GM23248 (cell line): ENCODE results near the gene GABRG3. TPM values are rescaled to one million over a fixed set of nuclear protein-coding genes. Genes with fewer than 3 reads are reported as not detected.

Experiments
- DNase-seq: peaks from one replicate; pipeline ENCODE4 v3.0.0-alpha.2; 2015
- H2AFZ ChIP-seq: fragments of 200-600 bp; sonication (generic); 2 replicates; pipeline ENCODE4 v1.6.1; 2016; ENCODE audit warnings: antibody characterized with exemption
- H3F3A ChIP-seq: fragments of 200-600 bp; sonication (generic); 2 replicates; pipeline ENCODE4 v1.6.1; 2016; ENCODE audit warnings: mild to moderate bottlenecking, antibody characterized with exemption, mixed run types; ENCODE audit not compliant: insufficient read depth
- H3K27ac ChIP-seq: fragments of 200-600 bp; sonication (generic); 2 replicates; pipeline ENCODE4 v1.5.1; 2016; ENCODE audit warnings: mild to moderate bottlenecking
- H3K27me3 ChIP-seq: fragments of 200-600 bp; sonication (generic); replicated peaks from 2 replicates; pipeline ENCODE4 v1.6.1; 2016; ENCODE audit warnings: mild to moderate bottlenecking; ENCODE audit not compliant: insufficient read depth
- H3K36me3 ChIP-seq: fragments of 200-600 bp; sonication (generic); 2 replicates; pipeline ENCODE4 v1.6.1; 2016; ENCODE audit warnings: low read depth, mild to moderate bottlenecking
- H3K4me1 ChIP-seq: fragments of 200-600 bp; sonication (generic); 2 replicates; pipeline ENCODE4 v1.6.1; 2016; ENCODE audit warnings: mild to moderate bottlenecking; ENCODE audit not compliant: insufficient read depth
- H3K4me2 ChIP-seq: fragments of 200-600 bp; sonication (generic); one replicate; pipeline ENCODE4 v1.6.1; 2016; ENCODE audit warnings: mild to moderate bottlenecking; ENCODE audit not compliant: unreplicated experiment
- H3K4me3 ChIP-seq: fragments of 200-600 bp; sonication (generic); 2 replicates; pipeline ENCODE4 v1.5.1; 2016; ENCODE audit warnings: mild to moderate bottlenecking
- H3K79me2 ChIP-seq: fragments of 200-600 bp; sonication (generic); 2 replicates; pipeline ENCODE4 v1.6.1; 2016; ENCODE audit warnings: mild to moderate bottlenecking; ENCODE audit not compliant: insufficient read depth
- H3K9ac ChIP-seq: fragments of 200-600 bp; sonication (generic); 2 replicates; pipeline ENCODE4 v1.6.1; 2016; ENCODE audit warnings: mild to moderate bottlenecking
- H3K9me2 ChIP-seq: fragments of 200-600 bp; sonication (generic); 2 replicates; pipeline ENCODE4 v1.6.1; 2016; ENCODE audit warnings: mixed run types, mild to moderate bottlenecking, moderate library complexity; ENCODE audit not compliant: insufficient read depth
- H3K9me3 ChIP-seq: fragments of 200-600 bp; sonication (generic); one replicate; pipeline ENCODE4 v1.6.1; 2017; ENCODE audit warnings: low read depth
- H4K20me1 ChIP-seq: fragments of 200-600 bp; sonication (generic); 2 replicates; pipeline ENCODE4 v1.6.0; 2016; ENCODE audit not compliant: insufficient read depth
- EZH2 ChIP-seq: fragments of 200-600 bp; sonication (generic); IDR thresholded peaks from 2 replicates; pipeline ENCODE4 v1.6.1; 2018; ENCODE audit warnings: antibody characterized with exemption, mild to moderate bottlenecking; ENCODE audit not compliant: insufficient read depth, poor library complexity, severe bottlenecking
- EZH2phosphoT487 ChIP-seq: fragments of 200-600 bp; sonication (generic); IDR thresholded peaks from 2 replicates; pipeline ENCODE4 v1.6.1; 2018; ENCODE audit warnings: antibody characterized with exemption, moderate library complexity, mild to moderate bottlenecking, low read depth; ENCODE audit not compliant: insufficient read depth
- WGBS, 2 experiments: methylation state at CpG; one replicate each; pipeline ENCODE4 v1.1.6; 2015 to 2017; ENCODE audit warnings: low lambda C conversion rate in 2 of 2, low coverage in 1 of 2; ENCODE audit errors: missing lambda C conversion rate in 2 of 2; 5-methylcytosine and 5-hydroxymethylcytosine counted together
- in situ Hi-C: fragments of 300-500 bp; cut with MboI; formaldehyde crosslinking; loops from 2 replicates; pipeline ENCODE4 v1.15.0; 2020
- polyA plus RNA-seq: library from polyadenylated mRNA; unstranded; fragments of >200 nt; fragmentation: Nextera tagmentation; extraction: Ambion mirVana; gene quantifications from 2 replicates; pipeline ENCODE4 v1.2.1, GENCODE V29; 2016
- total RNA-seq: library from RNA; depleted of rRNA; stranded (reverse); fragments of >200 nt; shearing (Covaris generic); gene quantifications from 2 replicates; pipeline ENCODE4 v1.2.3, GENCODE V29; 2014

GABRG3 gene
- total and polyA plus RNA-seq, 2 experiments from 2014 or later = not detected

GRCh38 chr15:27025481-27025966, 54.5 kb downstream of the GABRG3 start:
- H3K9me3 ChIP-seq = no peaks in the 10 kb centered on the region
- in situ Hi-C loops = no loop called here
- H3K4me1 ChIP-seq = no peaks in the 10 kb centered on the region

GRCh38 chr15:27027229-27027628, 56.2 kb downstream of the GABRG3 start:
- no peaks in the 10 kb centered on the region for H3K36me3 ChIP-seq
- no peaks in the 10 kb centered on the region for H3K79me2 ChIP-seq
- no peak overlapping the region for H3K27ac ChIP-seq
- H4K20me1 ChIP-seq = no peaks in the 10 kb centered on the region
- no peak overlapping the region for H3K4me2 ChIP-seq
- H3K4me1 ChIP-seq = no peaks in the 10 kb centered on the region
- no peaks in the 10 kb centered on the region for H3K9me3 ChIP-seq
- DNase-seq = no peak
- TF ChIP-seq EZH2 = no peak
- no peak for TF ChIP-seq EZH2phosphoT487
- WGBS, 2 experiments = 8 to 11% methylated on average over 6 of the region's 6 CpGs
- no peak overlapping the region for H3K4me3 ChIP-seq
- in situ Hi-C loops = no loop called here
- H3K27me3 ChIP-seq = peaks cover 14% of the 10 kb centered on the region
- no peaks in the 10 kb centered on the region for H3F3A ChIP-seq
- no peak overlapping the region for H2AFZ ChIP-seq
- no peaks in the 10 kb centered on the region for H3K9me2 ChIP-seq
- H3K9ac ChIP-seq = no peak overlapping the region

More at GRCh38 chr15:27025481-27025966, 54.5 kb downstream of the GABRG3 start:
- no peaks in the 10 kb centered on the region for H3K36me3 ChIP-seq
- no peak overlapping the region for H3K4me3 ChIP-seq
- H2AFZ ChIP-seq = no peak overlapping the region
- H3K9ac ChIP-seq = no peak overlapping the region
- no peak for TF ChIP-seq EZH2
- TF ChIP-seq EZH2phosphoT487 = no peak
- H3K9me2 ChIP-seq = no peaks in the 10 kb centered on the region
- no peak for DNase-seq
- no peaks in the 10 kb centered on the region for H3F3A ChIP-seq
- peaks cover 16% of the 10 kb centered on the region for H3K27me3 ChIP-seq
- H3K27ac ChIP-seq = no peak overlapping the region
- 14 to 22% methylated on average over 9 of the region's 9 CpGs for WGBS, 2 experiments
- no peak overlapping the region for H3K4me2 ChIP-seq
- no peaks in the 10 kb centered on the region for H4K20me1 ChIP-seq
- no peaks in the 10 kb centered on the region for H3K79me2 ChIP-seq

- no peaks in the 10 kb centered on the region for H3K36me3 ChIP-seq
- no peak overlapping the region for H3K9ac ChIP-seq
- H3K4me1 ChIP-seq = no peaks in the 10 kb centered on the region
- WGBS, 2 experiments = 4 to 6% methylated on average over 12 of the region's 12 CpGs
- no peaks in the 10 kb centered on the region for H3K9me2 ChIP-seq
- no peaks in the 10 kb centered on the region for H3K79me2 ChIP-seq
- H3K4me2 ChIP-seq = no peak overlapping the region
- H2AFZ ChIP-seq = no peak overlapping the region
- TF ChIP-seq EZH2 (no peak), EZH2phosphoT487 (no peak)
- H3K9me3 ChIP-seq = no peaks in the 10 kb centered on the region
- no peaks in the 10 kb centered on the region for H3F3A ChIP-seq
- in situ Hi-C loops = no loop called here
- no peak overlapping the region for H3K27ac ChIP-seq
- H4K20me1 ChIP-seq = no peaks in the 10 kb centered on the region
- peaks cover 13% of the 10 kb centered on the region for H3K27me3 ChIP-seq
- peak; percentile 11 for DNase-seq
- no peak overlapping the region for H3K4me3 ChIP-seq
Measured at GRCh38 chr15:27028858-27029477, 58.0 kb downstream of the GABRG3 start.

DNA sequence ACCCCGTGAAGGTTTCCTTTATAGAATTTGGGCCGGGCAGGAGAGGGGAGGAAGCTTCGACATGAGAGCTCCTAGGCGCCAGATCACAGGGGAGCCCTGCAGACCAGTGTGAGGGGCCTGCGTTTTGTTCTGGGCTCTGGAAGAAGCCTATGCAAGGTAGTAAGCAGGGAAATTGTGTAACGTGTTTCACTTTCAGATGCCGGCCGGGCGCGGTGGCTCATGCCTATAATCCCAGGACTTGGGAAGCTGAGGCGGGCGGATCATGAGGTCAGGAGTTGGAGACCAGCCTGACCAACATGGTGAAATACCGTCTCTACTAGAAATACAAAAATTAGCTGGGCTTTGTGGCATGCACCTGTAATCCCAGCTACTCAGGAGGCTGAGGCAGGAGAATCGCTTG, 65.2 kb downstream of the GABRG3 start:
- Histone ChIP-seq H3K27ac (no peak overlapping the region), H3K27me3 (no peaks in the 10 kb centered on the region), H3F3A (no peaks in the 10 kb centered on the region), H3K9me3 (no peaks in the 10 kb centered on the region), H3K79me2 (no peaks in the 10 kb centered on the region), H3K4me1 (no peaks in the 10 kb centered on the region), H3K9ac (no peak overlapping the region), H3K4me2 (no peak overlapping the region), H2AFZ (no peak overlapping the region), H3K9me2 (no peaks in the 10 kb centered on the region), H4K20me1 (no peaks in the 10 kb centered on the region), H3K4me3 (no peak overlapping the region), H3K36me3 (no peaks in the 10 kb centered on the region)
- in situ Hi-C loops = no loop called here
- TF ChIP-seq EZH2 (no peak), EZH2phosphoT487 (no peak)
- DNase-seq = no peak
- WGBS, 2 experiments = 38 to 47% methylated on average over 14 of the region's 14 CpGs
